Tibial nerve (tissue), 3 donors: ENCODE results near the gene TCF23.

ENCODE experiments used
- CTCF ChIP-seq, 5 experiments: fragments of 200-600 bp in 3 of 5; fragments of 450-650 bp in 2 of 5; sonication (generic) in 3 of 5; IDR thresholded peaks; one replicate each; pipeline ENCODE4 v1.5.1; 2016 to 2019; ENCODE audit warnings: antibody characterized with exemption in 5 of 5, mild to moderate bottlenecking in 3 of 5, moderate library complexity in 2 of 5
- POLR2A ChIP-seq, 2 donors: fragments of 450-650 bp; IDR thresholded peaks; one replicate each; pipeline ENCODE4 v1.6.1; 2017; ENCODE audit warnings: antibody characterized with exemption in 2 of 2, mild to moderate bottlenecking in 2 of 2, moderate library complexity in 2 of 2

GRCh38 chr2:27121906-27122305 is 26.9 kb upstream of the TCF23 start:
- TF ChIP-seq CTCF (IDR thresholded peaks at IDR 0.05) (no peak), POLR2A (IDR thresholded peaks at IDR 0.05) (no peak)
